ENCODE measurements around the gene HERPUD1.

Gene HERPUD1

DNA sequence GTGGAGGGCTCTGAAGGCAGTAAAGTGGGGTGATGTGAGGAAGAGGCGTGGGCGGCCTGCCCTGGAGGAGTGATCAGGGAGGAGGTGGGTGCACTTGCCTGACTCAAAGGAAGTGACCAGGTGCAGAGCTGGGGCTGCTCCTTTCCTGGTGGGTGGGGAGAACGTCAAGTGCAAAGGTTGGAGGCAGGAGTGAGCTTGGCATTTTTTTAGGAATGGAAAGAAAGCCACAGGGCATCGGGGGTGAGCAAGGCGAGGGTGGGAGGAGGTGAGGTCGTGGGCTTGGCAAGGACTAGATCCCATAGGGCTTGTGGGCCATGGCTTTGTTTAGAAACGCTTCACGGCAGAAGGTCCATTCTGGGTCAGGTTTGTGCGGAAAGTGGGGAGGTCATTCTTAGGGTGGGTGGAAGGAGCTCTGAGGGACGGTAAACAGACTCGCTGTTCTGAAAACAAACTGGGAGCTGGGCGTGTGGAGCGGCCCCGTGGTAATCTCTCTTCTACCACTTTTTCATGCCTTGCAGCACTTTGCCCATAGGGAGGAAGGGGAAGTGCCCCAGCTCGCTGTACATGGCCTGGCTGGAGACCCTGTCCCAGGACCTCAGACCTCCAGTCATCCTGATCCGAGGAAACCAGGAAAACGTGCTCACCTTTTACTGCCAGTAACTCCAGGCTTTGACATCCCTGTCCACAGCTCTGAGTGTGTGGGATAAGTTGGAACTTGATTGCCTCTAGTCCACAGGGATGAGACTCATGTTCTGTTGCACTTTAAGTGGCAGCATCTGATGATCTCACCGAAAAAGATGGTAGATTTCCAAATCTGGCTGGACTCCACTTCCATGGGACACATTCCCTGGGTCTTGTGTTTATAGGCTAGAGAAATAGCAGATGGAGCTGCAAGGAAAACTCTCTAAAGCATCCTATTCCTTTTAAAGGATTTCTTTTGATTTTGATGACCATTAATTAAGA, 18.9 kb upstream of the HERPUD1 start:
- Histone ChIP-seq H3K4me3 (ENCODE audit: low read length) (peak overlapping the region; percentile 53), H3K79me2 (ENCODE audit: control insufficient read depth, low read length) (no peaks in the 10 kb centered on the region), H3F3A (ENCODE audit: control insufficient read depth, insufficient read depth) (peaks cover 5% of the 10 kb centered on the region; the same call in 1 of the 2 replicates), H3K27me3 (ENCODE audit: control insufficient read depth, low read length) (no peaks in the 10 kb centered on the region), H3K27ac (ENCODE audit: low read depth, low read length) (0 out of 2 replicates have a peak overlapping the region, but pooled peaks have one; percentile 21), H3K9me2 (replicated peaks; ENCODE audit: control insufficient read depth, low read length) (no peaks in the 10 kb centered on the region), H3K9me3 (ENCODE audit: control insufficient read depth, insufficient read depth, low read length) (no peaks in the 10 kb centered on the region), H3K4me2 (ENCODE audit: low read length) (peak overlapping the region; percentile 73), H4K20me1 (ENCODE audit: control insufficient read depth, insufficient read depth, low read depth, low read length) (no peaks in the 10 kb centered on the region), H3K4me1 (ENCODE audit: control insufficient read depth, low read length) (peaks cover 61% of the 10 kb centered on the region), H3K36me3 (ENCODE audit: control insufficient read depth, low read length) (no peaks in the 10 kb centered on the region)
- TF ChIP-seq EZH2phosphoT487 (IDR thresholded peaks at IDR 0.05; ENCODE audit: borderline replicate concordance, low read length): no peak
- TF ChIP-seq, protein P1, sequence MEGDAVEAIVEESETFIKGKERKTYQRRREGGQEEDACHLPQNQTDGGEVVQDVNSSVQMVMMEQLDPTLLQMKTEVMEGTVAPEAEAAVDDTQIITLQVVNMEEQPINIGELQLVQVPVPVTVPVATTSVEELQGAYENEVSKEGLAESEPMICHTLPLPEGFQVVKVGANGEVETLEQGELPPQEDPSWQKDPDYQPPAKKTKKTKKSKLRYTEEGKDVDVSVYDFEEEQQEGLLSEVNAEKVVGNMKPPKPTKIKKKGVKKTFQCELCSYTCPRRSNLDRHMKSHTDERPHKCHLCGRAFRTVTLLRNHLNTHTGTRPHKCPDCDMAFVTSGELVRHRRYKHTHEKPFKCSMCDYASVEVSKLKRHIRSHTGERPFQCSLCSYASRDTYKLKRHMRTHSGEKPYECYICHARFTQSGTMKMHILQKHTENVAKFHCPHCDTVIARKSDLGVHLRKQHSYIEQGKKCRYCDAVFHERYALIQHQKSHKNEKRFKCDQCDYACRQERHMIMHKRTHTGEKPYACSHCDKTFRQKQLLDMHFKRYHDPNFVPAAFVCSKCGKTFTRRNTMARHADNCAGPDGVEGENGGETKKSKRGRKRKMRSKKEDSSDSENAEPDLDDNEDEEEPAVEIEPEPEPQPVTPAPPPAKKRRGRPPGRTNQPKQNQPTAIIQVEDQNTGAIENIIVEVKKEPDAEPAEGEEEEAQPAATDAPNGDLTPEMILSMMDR (IDR thresholded peaks at IDR 0.05; ENCODE audit: low read depth, low read length, poor library complexity, severe bottlenecking): no peak

DNA sequence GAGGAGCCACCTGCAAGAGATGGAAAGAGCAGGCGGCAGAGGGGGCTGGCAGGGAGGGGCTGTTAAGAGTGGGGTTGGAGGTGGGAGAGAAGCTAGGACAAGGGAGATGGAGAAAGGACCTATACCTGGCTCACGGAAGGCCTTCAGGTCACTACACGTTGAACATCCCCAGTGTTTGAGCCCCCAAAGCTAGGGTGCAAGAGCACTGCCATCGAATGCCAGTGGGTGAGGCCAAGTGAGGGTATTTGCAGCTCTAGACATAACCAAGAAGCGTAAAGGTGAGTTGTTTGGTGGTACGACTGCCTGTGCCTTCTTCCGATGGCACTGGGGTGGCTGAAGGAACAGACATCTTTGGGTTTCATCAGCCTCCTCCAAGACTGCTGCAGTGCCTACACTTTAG, 17.0 kb upstream of the HERPUD1 start:
- no peaks in the 10 kb centered on the region for H3K79me2 ChIP-seq (ENCODE audit: control insufficient read depth, low read length)
- H3K4me1 ChIP-seq (ENCODE audit: control insufficient read depth, low read length): peaks cover 76% of the 10 kb centered on the region
- TF ChIP-seq EZH2phosphoT487 (IDR thresholded peaks at IDR 0.05; ENCODE audit: borderline replicate concordance, low read length): no peak
- TF ChIP-seq, protein P1 (IDR thresholded peaks at IDR 0.05; ENCODE audit: low read depth, low read length, poor library complexity, severe bottlenecking): no peak
- no peak overlapping the region for H3K4me3 ChIP-seq (ENCODE audit: low read length)
- no peak overlapping the region for H3K4me2 ChIP-seq (ENCODE audit: low read length)
- no peaks in the 10 kb centered on the region for H4K20me1 ChIP-seq (ENCODE audit: control insufficient read depth, insufficient read depth, low read depth, low read length)
- no peaks in the 10 kb centered on the region for H3K36me3 ChIP-seq (ENCODE audit: control insufficient read depth, low read length)
- no peak overlapping the region for H3K27ac ChIP-seq (ENCODE audit: low read depth, low read length)
- peaks cover 2% of the 10 kb centered on the region for H3F3A ChIP-seq (ENCODE audit: control insufficient read depth, insufficient read depth)
- no peaks in the 10 kb centered on the region for H3K9me3 ChIP-seq (ENCODE audit: control insufficient read depth, insufficient read depth, low read length)
- H3K27me3 ChIP-seq (ENCODE audit: control insufficient read depth, low read length): no peaks in the 10 kb centered on the region
- H3K9me2 ChIP-seq (replicated peaks; ENCODE audit: control insufficient read depth, low read length): no peaks in the 10 kb centered on the region

DNA sequence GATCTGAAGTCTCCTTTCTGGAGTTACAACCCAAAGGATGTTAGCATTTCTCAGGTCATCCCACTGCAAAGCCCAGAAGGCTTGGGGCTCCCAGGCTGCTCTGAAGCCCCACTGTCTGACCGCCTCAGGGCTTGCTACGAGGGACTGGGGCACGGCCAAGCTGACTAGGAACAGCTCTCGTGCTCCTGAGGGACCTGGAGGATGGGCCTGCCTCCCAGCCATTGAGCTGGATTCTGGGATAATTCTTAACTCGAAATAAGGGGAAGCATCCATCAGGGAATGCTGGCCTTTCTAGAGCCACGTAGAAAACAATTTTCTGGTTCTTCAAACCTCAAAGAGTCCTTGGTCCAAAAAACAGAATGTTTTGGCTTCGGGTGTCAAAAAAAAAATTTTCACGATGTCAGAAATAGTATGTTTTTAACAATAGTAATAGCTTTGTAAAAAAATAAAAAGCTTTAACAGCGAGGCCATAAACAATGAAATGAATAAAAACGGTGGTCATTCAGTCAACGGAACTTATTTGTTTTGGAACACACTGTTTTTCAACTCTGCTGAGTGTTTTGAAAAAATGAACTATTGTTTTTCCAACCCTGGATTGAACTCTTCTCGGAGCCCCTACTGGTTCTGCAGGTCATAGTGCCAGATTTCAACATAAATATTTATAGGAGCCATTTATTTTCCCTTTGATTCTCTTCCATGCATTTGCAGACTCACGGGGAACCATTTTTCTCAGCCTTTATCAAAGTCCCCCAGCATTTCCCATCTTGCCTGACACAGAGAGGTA, 16.4 kb upstream of the HERPUD1 start:
- no peaks in the 10 kb centered on the region for H3K79me2 ChIP-seq (ENCODE audit: control insufficient read depth, low read length)
- TF ChIP-seq, protein P1 (IDR thresholded peaks at IDR 0.05; ENCODE audit: low read depth, low read length, poor library complexity, severe bottlenecking): no peak
- no peak for TF ChIP-seq EZH2phosphoT487 (IDR thresholded peaks at IDR 0.05; ENCODE audit: borderline replicate concordance, low read length)
- no peaks in the 10 kb centered on the region for H3K36me3 ChIP-seq (ENCODE audit: control insufficient read depth, low read length)
- no peaks in the 10 kb centered on the region for H3K9me2 ChIP-seq (replicated peaks; ENCODE audit: control insufficient read depth, low read length)
- H4K20me1 ChIP-seq (ENCODE audit: control insufficient read depth, insufficient read depth, low read depth, low read length): no peaks in the 10 kb centered on the region
- H3F3A ChIP-seq (ENCODE audit: control insufficient read depth, insufficient read depth): no peaks in the 10 kb centered on the region; the same call in 1 of the 2 replicates
- H3K4me2 ChIP-seq (ENCODE audit: low read length): peak overlapping the region; percentile 71; the same call in 1 of the 2 replicates
- no peak overlapping the region for H3K27ac ChIP-seq (ENCODE audit: low read depth, low read length)
- peaks cover 78% of the 10 kb centered on the region for H3K4me1 ChIP-seq (ENCODE audit: control insufficient read depth, low read length)
- H3K4me3 ChIP-seq (ENCODE audit: low read length): no peak overlapping the region
- H3K9me3 ChIP-seq (ENCODE audit: control insufficient read depth, insufficient read depth, low read length): no peaks in the 10 kb centered on the region
- H3K27me3 ChIP-seq (ENCODE audit: control insufficient read depth, low read length): no peaks in the 10 kb centered on the region

Measured in DOHH2 (cell line).